Amniotic epithelial cell (primary cell): ENCODE data around the gene ASTL.
"Not testable (repeated sequence)": the region's sequence is repeated elsewhere in the genome, so short reads cannot be mapped to it uniquely, and the experiment has no call there.

Experiments used
- DNase-seq: peaks from one replicate; pipeline ENCODE4 v3.0.0-alpha.2; 2010; ENCODE audit warnings: low read depth

The ASTL gene

GRCh38 chr2:96146153-96146880 is 8.0 kb upstream of the ASTL start:
- DNase-seq, result peak; percentile 34

- no peak for DNase-seq
Measured at GRCh38 chr2:96145848-96146152, 7.5 kb upstream of the ASTL start.

- peak; percentile 59 for DNase-seq
Measured at GRCh38 chr2:96145036-96145847, 6.9 kb upstream of the ASTL start, which contains the start of gene DUSP2. Gene DUSP2, minus strand, starts transcription at chr2:96145440. Its CDS starts 86 bp downstream, at chr2:96145354.

GRCh38 chr2:96144481-96145035 is 6.3 kb upstream of the ASTL start:
- DNase-seq, result no peak

- no peak for DNase-seq
Measured at GRCh38 chr2:96143848-96144480, 5.7 kb upstream of the ASTL start.

GRCh38 chr2:96143231-96143847 is 5.0 kb upstream of the ASTL start:
- no peak for DNase-seq

- DNase-seq, result no peak
Measured at GRCh38 chr2:96142217-96143113, 4.2 kb upstream of the ASTL start.

- not testable (repeated sequence) for DNase-seq
Measured at GRCh38 chr2:96141624-96141967, 3.3 kb upstream of the ASTL start.

- DNase-seq, result no peak
Measured at GRCh38 chr2:96140941-96141623, 2.8 kb upstream of the ASTL start.

- DNase-seq, result no peak
Measured at GRCh38 chr2:96139181-96139758, 968 bp upstream of the ASTL start.

GRCh38 chr2:96137321-96138178 is 752 bp downstream of the ASTL start:
- DNase-seq, result no peak

- DNase-seq, result no peak
Measured at GRCh38 chr2:96136129-96136720, 2.1 kb downstream of the ASTL start.

- DNase-seq, result no peak
Measured at GRCh38 chr2:96135621-96136020, 2.7 kb downstream of the ASTL start.

- no peak for DNase-seq
Measured at GRCh38 chr2:96135171-96135570, 3.1 kb downstream of the ASTL start.

GRCh38 chr2:96134421-96134820 is 3.9 kb downstream of the ASTL start:
- no peak for DNase-seq

GRCh38 chr2:96131813-96132745 is 6.2 kb downstream of the ASTL start:
- no peak for DNase-seq

- DNase-seq, result no peak
Measured at GRCh38 chr2:96131152-96131812, 7.0 kb downstream of the ASTL start.
